Stimulated activated CD4-positive, alpha-beta T cell treated with anti-CD3 and anti-CD28 coated beads, Interleukin-12 subunit alpha, Interleukin-12 subunit beta, amount 100 ng/mL, for 4 hours (primary cell): ENCODE measurements around the gene PHACTR4.
"Not testable (repeated sequence)": the region's sequence is repeated elsewhere in the genome, so short reads cannot be mapped to it uniquely, and the experiment has no call there.

Experiments
- DNase-seq: peaks from one replicate; pipeline ENCODE4 v3.0.0-alpha.2; 2020

The PHACTR4 gene

GRCh38 chr1:28530456-28530855 lies 160.9 kb downstream of the PHACTR4 start:
- DNase-seq = no peak

- DNase-seq = no peak
Observed at GRCh38 chr1:28534671-28535070, 165.1 kb downstream of the PHACTR4 start.

GRCh38 chr1:28535180-28535579 lies 165.6 kb downstream of the PHACTR4 start:
- DNase-seq = no peak

GRCh38 chr1:28537457-28538199 lies 168.1 kb downstream of the PHACTR4 start:
- DNase-seq = no peak

- DNase-seq = no peak
Observed at GRCh38 chr1:28538286-28538685, 168.7 kb downstream of the PHACTR4 start.

GRCh38 chr1:28540651-28541050 lies 171.1 kb downstream of the PHACTR4 start:
- no peak for DNase-seq

- DNase-seq = not testable (repeated sequence)
Observed at GRCh38 chr1:28541414-28542015, 172.0 kb downstream of the PHACTR4 start.

DNA sequence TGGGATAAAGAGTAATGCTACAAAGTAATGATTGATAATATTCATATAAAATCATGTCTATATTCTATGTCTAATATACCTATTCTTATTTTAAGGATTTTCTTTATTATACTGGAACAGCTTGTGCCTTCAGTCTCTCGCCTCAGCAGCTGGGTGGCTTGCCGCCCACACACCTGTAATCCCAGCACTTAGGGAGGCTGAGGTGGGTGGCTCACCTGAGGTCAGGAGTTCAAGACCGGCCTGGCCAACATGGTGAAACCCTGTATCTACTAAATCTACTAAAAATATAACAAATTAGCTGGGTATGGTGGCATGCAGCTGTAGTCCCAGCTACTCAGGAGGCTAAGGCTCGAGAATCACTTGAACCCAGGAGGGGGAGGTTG lies 175.7 kb downstream of the PHACTR4 start:
- DNase-seq = no peak

DNA sequence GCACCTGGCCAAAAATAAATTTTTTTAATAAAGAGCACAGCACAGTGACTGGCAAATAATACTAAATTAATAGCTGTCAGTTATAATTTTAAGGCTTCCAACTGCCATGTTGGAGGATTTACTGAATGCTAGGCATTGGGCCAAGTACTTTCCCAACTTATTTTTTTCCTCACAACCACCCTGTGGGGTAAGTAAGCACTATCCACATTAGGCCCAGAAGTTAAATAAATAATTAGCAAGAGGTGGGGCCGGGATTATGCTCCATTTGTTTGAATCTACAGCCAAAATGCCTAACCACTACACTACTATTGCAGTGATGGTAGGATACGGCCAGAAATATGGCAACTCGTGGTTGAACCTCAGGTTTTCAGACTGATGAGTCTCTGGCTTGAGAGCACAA lies 178.8 kb downstream of the PHACTR4 start:
- DNase-seq = no peak
